Gastrocnemius medialis (tissue), 4 donors: ENCODE measurements around the gene GRIA2. TPM values are rescaled to one million over a fixed set of nuclear protein-coding genes. Genes with fewer than 3 reads are reported as not detected.

Experiments used
- ATAC-seq, 2 donors: fragments of 150-250 bp; one replicate each; pipeline ENCODE4 v1.9.1; 2016
- DNase-seq, 2 donors: peaks; one replicate each; pipeline ENCODE4 v3.0.0-alpha.2; 2019
- H3K27ac ChIP-seq, 4 donors: fragments of 200-600 bp; sonication (generic); 1 replicate in 1 of 4; 2 replicates in 3 of 4; pipeline ENCODE4 v1.5.1; 2016 to 2018; ENCODE audit warnings: mild to moderate bottlenecking in 2 of 4, moderate library complexity in 1 of 4
- H3K27me3 ChIP-seq, 3 donors: fragments of 200-600 bp; sonication (generic) in 2 of 3; 1 replicate in 1 of 3; 2 replicates in 2 of 3; pipeline versions ENCODE4 v1.5.1 to v1.6.0; 2016 to 2019; ENCODE audit warnings: mild to moderate bottlenecking in 1 of 3, moderate library complexity in 1 of 3
- H3K36me3 ChIP-seq, 2 donors: fragments of 200-600 bp; sonication (generic) in 1 of 2; one replicate each; pipeline ENCODE4 v1.5.1; 2017 to 2018
- H3K4me1 ChIP-seq, 2 donors: fragments of 200-600 bp; sonication (generic) in 1 of 2; one replicate each; pipeline ENCODE4 v1.5.1; 2016 to 2017; ENCODE audit warnings: mild to moderate bottlenecking in 2 of 2
- H3K4me3 ChIP-seq, 4 donors: fragments of 200-600 bp; sonication (generic) in 3 of 4; 1 replicate in 1 of 4; 2 replicates in 3 of 4; pipeline ENCODE4 v1.5.1; 2016 to 2019; ENCODE audit warnings: mild to moderate bottlenecking in 2 of 4
- H3K9me3 ChIP-seq, 3 donors: fragments of 200-600 bp; sonication (generic) in 2 of 3; 1 replicate in 1 of 3; 2 replicates in 2 of 3; pipeline ENCODE4 v1.5.1; 2016 to 2019
- POLR2A ChIP-seq, 2 donors: fragments of 450-650 bp; IDR thresholded peaks; one replicate each; pipeline ENCODE4 v1.6.1; 2017; ENCODE audit warnings: antibody characterized with exemption in 2 of 2, mild to moderate bottlenecking in 2 of 2, moderate library complexity in 2 of 2
- in situ Hi-C, 4 donors: fragments of 200-750 bp; cut with MboI; loops; one replicate each; pipeline versions ENCODE4 v1.15.0 to v1.8.0; 2017; ENCODE audit warnings: low sequenced_read_pairs in 4 of 4
- intact Hi-C: fragments of 100-400 bp; cut with DNase I; formaldehyde crosslinking; loops from one replicate; pipeline ENCODE4 v1.15.1; 2023; ENCODE audit warnings: low total_unique reads
- total RNA-seq, 4 donors: library from RNA; depleted of rRNA; stranded (reverse); fragments of >200 nt; gene quantifications; one replicate each; pipeline versions ENCODE4 v1.1.0 to v1.2.3, GENCODE V29; 2016
- TF ChIP-seq, protein P1 (sequence below), 5 experiments: fragments of 450-650 bp in 3 of 5; fragments of 200-600 bp in 2 of 5; sonication (generic) in 2 of 5; IDR thresholded peaks in 4 of 5; conservative IDR thresholded peaks in 1 of 5; 1 replicate in 4 of 5; 2 replicates in 1 of 5; pipeline ENCODE4 v1.5.1; 2016 to 2019; ENCODE audit warnings: antibody characterized with exemption in 5 of 5, mild to moderate bottlenecking in 3 of 5, moderate library complexity in 3 of 5

Gene GRIA2
- total RNA-seq, 4 donors from 2014 or later = not detected

DNA sequence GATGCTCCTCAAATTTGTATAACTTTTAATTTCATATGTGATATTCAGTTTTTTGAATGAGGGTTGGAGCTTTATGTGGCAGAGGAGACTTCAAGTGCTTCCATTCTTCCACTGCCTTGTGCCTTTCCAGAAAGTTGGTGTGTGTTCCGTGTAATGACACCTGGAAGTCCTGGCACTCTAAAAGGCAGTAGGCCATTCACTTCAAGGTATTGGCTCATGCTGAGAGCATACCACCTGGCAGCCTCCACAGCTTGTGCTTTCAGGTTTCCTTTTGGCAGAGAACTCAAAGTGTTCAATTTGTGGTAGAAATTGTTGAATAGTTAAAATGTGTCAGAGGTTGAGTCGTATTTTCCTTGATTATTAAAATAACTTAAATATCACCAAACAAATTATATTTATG, 49.6 kb downstream of the GRIA2 start:
- intact Hi-C loops = no loop called here
- no peak for ATAC-seq

DNA sequence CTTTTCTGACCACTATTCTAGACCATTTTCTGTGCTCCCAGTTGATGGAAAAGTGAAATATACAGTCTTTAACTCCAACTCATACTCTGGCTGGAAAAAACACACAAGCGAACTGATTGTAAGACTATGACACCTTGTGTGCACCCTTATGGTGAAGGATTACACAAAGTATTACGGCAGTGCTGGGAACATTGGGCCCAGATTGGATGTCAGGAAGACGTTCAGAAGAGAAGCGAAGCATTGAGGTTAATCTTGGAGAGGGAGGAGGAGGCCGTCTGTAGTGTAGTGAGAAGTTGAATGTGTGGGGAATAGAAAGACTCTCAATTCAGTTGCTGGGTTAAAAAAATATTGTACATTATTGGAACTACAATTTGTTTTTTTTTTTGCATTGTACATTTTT, 50.0 kb downstream of the GRIA2 start:
- Histone ChIP-seq H3K4me1 (peaks cover 3 to 6% of the 10 kb centered on the region in 2 donors), H3K9me3 (no peaks in the 10 kb centered on the region), H3K4me3 (no peak overlapping the region), H3K27ac (peak overlapping the region in 1 of 4 donors; percentile 17), H3K27me3 (no peaks in the 10 kb centered on the region), H3K36me3 (no peaks in the 10 kb centered on the region)
- peak; percentile 79 to 81 for ATAC-seq
- intact Hi-C loops = no loop called here
- TF ChIP-seq, protein P1, sequence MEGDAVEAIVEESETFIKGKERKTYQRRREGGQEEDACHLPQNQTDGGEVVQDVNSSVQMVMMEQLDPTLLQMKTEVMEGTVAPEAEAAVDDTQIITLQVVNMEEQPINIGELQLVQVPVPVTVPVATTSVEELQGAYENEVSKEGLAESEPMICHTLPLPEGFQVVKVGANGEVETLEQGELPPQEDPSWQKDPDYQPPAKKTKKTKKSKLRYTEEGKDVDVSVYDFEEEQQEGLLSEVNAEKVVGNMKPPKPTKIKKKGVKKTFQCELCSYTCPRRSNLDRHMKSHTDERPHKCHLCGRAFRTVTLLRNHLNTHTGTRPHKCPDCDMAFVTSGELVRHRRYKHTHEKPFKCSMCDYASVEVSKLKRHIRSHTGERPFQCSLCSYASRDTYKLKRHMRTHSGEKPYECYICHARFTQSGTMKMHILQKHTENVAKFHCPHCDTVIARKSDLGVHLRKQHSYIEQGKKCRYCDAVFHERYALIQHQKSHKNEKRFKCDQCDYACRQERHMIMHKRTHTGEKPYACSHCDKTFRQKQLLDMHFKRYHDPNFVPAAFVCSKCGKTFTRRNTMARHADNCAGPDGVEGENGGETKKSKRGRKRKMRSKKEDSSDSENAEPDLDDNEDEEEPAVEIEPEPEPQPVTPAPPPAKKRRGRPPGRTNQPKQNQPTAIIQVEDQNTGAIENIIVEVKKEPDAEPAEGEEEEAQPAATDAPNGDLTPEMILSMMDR (IDR thresholded peaks at IDR 0.05 in 4 of 5, conservative IDR thresholded peaks at IDR 0.05 in 1 of 5) = no peak
- no peak for TF ChIP-seq POLR2A (IDR thresholded peaks at IDR 0.05)
- in situ Hi-C loops = no loop called here
- no peak for DNase-seq

More for the DNA sequence above, 49.6 kb downstream of the GRIA2 start:
- no peaks in the 10 kb centered on the region for H3K27me3 ChIP-seq
- peak overlapping the region in 1 of 4 donors; percentile 17 for H3K27ac ChIP-seq
- in situ Hi-C loops = no loop called here
- TF ChIP-seq, protein P1 (IDR thresholded peaks at IDR 0.05 in 4 of 5, conservative IDR thresholded peaks at IDR 0.05 in 1 of 5) = no peak
- DNase-seq = no peak
- no peak overlapping the region for H3K4me3 ChIP-seq
- no peaks in the 10 kb centered on the region for H3K9me3 ChIP-seq
- peaks cover 7 to 8% of the 10 kb centered on the region in 2 donors for H3K4me1 ChIP-seq
- no peaks in the 10 kb centered on the region for H3K36me3 ChIP-seq

DNA sequence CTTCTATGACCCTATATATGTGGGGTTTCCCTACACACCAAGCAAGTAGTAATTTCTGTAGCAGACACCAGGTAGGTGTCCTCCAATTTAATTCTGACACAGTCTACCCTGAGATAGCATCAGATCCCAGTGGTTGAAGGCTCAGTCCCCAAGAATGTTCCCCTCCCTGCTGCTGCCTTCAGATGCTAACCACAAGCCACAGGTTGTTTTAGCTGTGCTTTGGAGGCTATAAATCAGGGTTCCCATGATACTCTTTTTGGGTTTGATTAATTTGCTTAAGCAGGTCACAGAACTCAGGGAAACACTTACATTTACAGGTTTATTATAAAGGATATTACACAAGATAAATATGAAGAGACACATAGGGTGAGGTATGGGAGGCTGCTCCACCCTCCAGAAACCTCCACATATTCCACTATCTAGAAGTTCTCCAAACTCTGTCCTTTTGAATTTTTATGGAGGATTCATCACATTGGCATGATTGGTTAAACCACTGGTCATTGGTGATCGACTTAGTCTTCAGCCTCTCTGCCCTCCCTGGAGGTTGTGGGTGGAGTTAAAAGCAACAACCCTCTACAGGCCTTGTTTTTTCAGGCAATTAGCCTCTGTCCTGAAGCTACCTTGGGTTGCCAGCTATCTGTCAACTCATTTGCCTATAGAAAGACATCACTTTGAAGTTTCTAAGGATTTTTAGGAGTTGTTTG, 50.8 kb downstream of the GRIA2 start:
- intact Hi-C loops = no loop called here
- Histone ChIP-seq H3K27ac (no peak overlapping the region), H3K4me1 (no peaks in the 10 kb centered on the region), H3K36me3 (no peaks in the 10 kb centered on the region), H3K9me3 (no peaks in the 10 kb centered on the region), H3K27me3 (no peaks in the 10 kb centered on the region), H3K4me3 (no peak overlapping the region)
- in situ Hi-C loops = no loop called here
- DNase-seq = no peak
- no peak for ATAC-seq
- TF ChIP-seq, protein P1 (IDR thresholded peaks at IDR 0.05 in 4 of 5, conservative IDR thresholded peaks at IDR 0.05 in 1 of 5) = no peak
- TF ChIP-seq POLR2A (IDR thresholded peaks at IDR 0.05) = no peak

DNA sequence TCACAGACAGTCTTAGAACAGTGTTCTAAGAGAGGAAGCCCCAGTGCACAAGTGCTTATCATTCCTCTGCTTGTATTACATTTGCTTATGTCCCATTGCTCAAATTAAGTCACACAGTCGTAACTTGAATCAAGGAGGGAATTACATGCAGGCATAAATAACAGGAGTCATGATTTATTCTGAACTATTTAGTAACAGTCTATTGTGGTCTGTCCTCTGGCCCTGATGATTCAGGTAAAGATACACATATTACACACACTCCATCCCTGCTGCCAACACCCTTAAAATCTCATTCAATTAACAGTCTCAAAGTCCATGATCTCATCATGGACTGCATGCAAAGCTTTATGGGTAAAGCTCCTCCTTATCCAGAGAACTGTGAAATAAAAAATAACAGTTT, 60.1 kb downstream of the GRIA2 start:
- no peaks in the 10 kb centered on the region for H3K27me3 ChIP-seq
- no peaks in the 10 kb centered on the region for H3K9me3 ChIP-seq
- ATAC-seq = peak in 1 of 2 donors; percentile 33
- no peak for DNase-seq
- in situ Hi-C loops = no loop called here
- no peaks in the 10 kb centered on the region for H3K4me1 ChIP-seq
- H3K27ac ChIP-seq = no peak overlapping the region
- intact Hi-C loops = no loop called here
- H3K36me3 ChIP-seq = no peaks in the 10 kb centered on the region
- H3K4me3 ChIP-seq = no peak overlapping the region
- TF ChIP-seq, protein P1 (IDR thresholded peaks at IDR 0.05 in 4 of 5, conservative IDR thresholded peaks at IDR 0.05 in 1 of 5) = no peak
- TF ChIP-seq POLR2A (IDR thresholded peaks at IDR 0.05) = no peak

DNA sequence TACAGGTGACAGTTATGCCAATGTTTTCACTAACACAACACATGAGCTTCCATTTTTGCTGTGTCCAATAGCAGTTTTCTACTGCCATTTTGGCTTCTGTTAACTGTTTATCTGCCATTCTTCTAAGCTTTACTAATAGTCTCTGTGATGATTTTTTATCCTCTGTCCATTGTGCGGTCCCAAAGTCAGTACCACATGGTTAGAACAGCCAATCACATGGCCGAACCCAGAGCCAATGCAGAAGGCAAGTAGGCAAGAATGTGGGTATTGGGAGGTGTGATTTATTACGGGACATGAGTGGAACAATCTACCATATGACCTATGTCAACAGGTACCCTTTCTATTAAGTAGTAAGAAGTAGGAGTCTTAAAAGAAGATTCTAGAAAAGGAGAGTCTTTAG, 61.5 kb downstream of the GRIA2 start:
- Histone ChIP-seq H3K36me3 (no peaks in the 10 kb centered on the region), H3K27ac (no peak overlapping the region), H3K4me3 (no peak overlapping the region), H3K9me3 (no peaks in the 10 kb centered on the region), H3K4me1 (no peaks in the 10 kb centered on the region), H3K27me3 (no peaks in the 10 kb centered on the region)
- in situ Hi-C loops (no loop called here), intact Hi-C loops (no loop called here)
- ATAC-seq (no peak), DNase-seq (no peak)
- TF ChIP-seq, protein P1 (IDR thresholded peaks at IDR 0.05 in 4 of 5, conservative IDR thresholded peaks at IDR 0.05 in 1 of 5) = no peak
- no peak for TF ChIP-seq POLR2A (IDR thresholded peaks at IDR 0.05)
